GM10266 (cell line): ENCODE results near the gene ADAMTS13.

ENCODE experiments used
- DNase-seq: peaks from one replicate; pipeline ENCODE4 v3.0.0; 2012; ENCODE audit errors: extremely low spot score
- CTCF ChIP-seq: IDR thresholded peaks from 2 replicates; pipeline ENCODE4 v1.5.1; 2012; ENCODE audit warnings: mild to moderate bottlenecking, low read depth; ENCODE audit not compliant: control insufficient read depth, insufficient read depth; ENCODE audit errors: missing control alignments

ADAMTS13 gene

GRCh38 chr9:133477992-133478850 lies 56.1 kb downstream of the ADAMTS13 start:
- DNase-seq, result peak; percentile 76
- TF ChIP-seq CTCF, result no peak

GRCh38 chr9:133478851-133479711 lies 56.9 kb downstream of the ADAMTS13 start, which contains the start of gene SLC2A6:
SLC2A6 (minus strand) TSS chr9:133479099; CDS start chr9:133479059, 40 bp downstream.
- DNase-seq, result peak; percentile 98
- TF ChIP-seq CTCF, result no peak

GRCh38 chr9:133483611-133484010 lies 61.4 kb downstream of the ADAMTS13 start:
- no peak for DNase-seq
- TF ChIP-seq CTCF, result no peak

GRCh38 chr9:133484671-133485437 lies 62.7 kb downstream of the ADAMTS13 start:
- DNase-seq, result no peak
- no peak for TF ChIP-seq CTCF

GRCh38 chr9:133485531-133486260 lies 63.5 kb downstream of the ADAMTS13 start:
- TF ChIP-seq CTCF, result no peak
- DNase-seq, result peak; percentile 64

- no peak for DNase-seq
- TF ChIP-seq CTCF, result no peak
Measured at GRCh38 chr9:133487331-133487725, 65.2 kb downstream of the ADAMTS13 start.
